HEK293 (cell line): Measurements from ENCODE around the gene RHBDL2.

ENCODE experiments used
- SP2 ChIP-seq: fragments of 450-650 bp; formaldehyde crosslinking; IDR thresholded peaks from 2 replicates; pipeline ENCODE4 v1.5.1; 2016; ENCODE audit warnings: missing biosample characterization, missing genetic modification characterization
- TCF7L2 ChIP-seq: IDR thresholded peaks from 2 replicates; pipeline ENCODE4 v1.6.1; 2011; ENCODE audit warnings: low read depth, mild to moderate bottlenecking, inconsistent platforms, low read length, moderate library complexity, borderline replicate concordance
- ZNF121 ChIP-seq: fragments of 450-650 bp; formaldehyde crosslinking; IDR thresholded peaks from 2 replicates; pipeline ENCODE4 v1.5.1; 2016; ENCODE audit warnings: missing biosample characterization, missing genetic modification characterization
- ZNF133 ChIP-seq: fragments of 450-650 bp; formaldehyde crosslinking; IDR thresholded peaks from 2 replicates; pipeline ENCODE4 v1.5.1; 2016; ENCODE audit warnings: missing biosample characterization, missing genetic modification characterization
- ZNF274 ChIP-seq, 2 experiments: fragments of 200-500 bp in 1 of 2; fragments of 450-650 bp in 1 of 2; sonication (Bioruptor generic) in 1 of 2; formaldehyde crosslinking in 1 of 2; IDR thresholded peaks; 2 replicates each; pipeline versions ENCODE4 v1.5.1 to v1.6.1; 2014 to 2016; ENCODE audit warnings: borderline replicate concordance in 1 of 2, inconsistent platforms in 1 of 2, low read length in 1 of 2, missing biosample characterization in 1 of 2, missing genetic modification characterization in 1 of 2
- ZNF548 ChIP-seq: fragments of 450-650 bp; formaldehyde crosslinking; IDR thresholded peaks from 2 replicates; pipeline ENCODE4 v1.5.1; 2016; ENCODE audit warnings: missing biosample characterization, missing genetic modification characterization
- ZSCAN30 ChIP-seq: fragments of 450-650 bp; IDR thresholded peaks from 2 replicates; pipeline ENCODE4 v1.5.1; 2018; ENCODE audit warnings: missing biosample characterization, mild to moderate bottlenecking, missing genetic modification characterization, moderate library complexity
- TF ChIP-seq, protein P1 (sequence below): fragments of 450-650 bp; formaldehyde crosslinking; IDR thresholded peaks from 2 replicates; pipeline ENCODE4 v1.5.1; 2016; ENCODE audit warnings: missing biosample characterization, missing genetic modification characterization
- TF ChIP-seq, protein P2 (sequence below): fragments of 450-650 bp; formaldehyde crosslinking; IDR thresholded peaks from 2 replicates; pipeline ENCODE4 v1.5.1; 2016; ENCODE audit warnings: missing biosample characterization, missing genetic modification characterization
- TF ChIP-seq, protein P3 (sequence below): fragments of 450-650 bp; formaldehyde crosslinking; IDR thresholded peaks from 2 replicates; pipeline ENCODE4 v1.5.1; 2016; ENCODE audit warnings: missing biosample characterization, missing genetic modification characterization, low read depth

DNA sequence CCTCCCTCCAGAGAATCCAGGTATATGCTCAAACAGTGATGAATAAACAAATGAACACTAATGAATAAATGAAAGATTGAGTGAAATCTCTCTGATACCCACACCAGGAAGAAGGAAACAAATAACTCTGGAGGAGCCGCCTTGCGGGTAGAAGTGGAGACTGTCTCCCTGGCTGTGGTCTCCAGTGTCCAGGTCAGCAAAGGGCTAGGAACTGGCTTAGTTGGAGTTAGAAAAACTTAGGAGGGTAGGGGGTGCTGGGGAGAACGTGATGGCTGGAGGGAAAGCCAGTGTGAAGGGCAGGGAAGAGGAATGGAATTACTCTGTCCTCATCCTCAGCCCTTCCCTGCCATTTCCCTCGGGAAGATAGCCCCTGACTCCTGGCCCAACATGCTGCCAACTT, 537 bp downstream of the RHBDL2 start:
- TF ChIP-seq, protein P1, sequence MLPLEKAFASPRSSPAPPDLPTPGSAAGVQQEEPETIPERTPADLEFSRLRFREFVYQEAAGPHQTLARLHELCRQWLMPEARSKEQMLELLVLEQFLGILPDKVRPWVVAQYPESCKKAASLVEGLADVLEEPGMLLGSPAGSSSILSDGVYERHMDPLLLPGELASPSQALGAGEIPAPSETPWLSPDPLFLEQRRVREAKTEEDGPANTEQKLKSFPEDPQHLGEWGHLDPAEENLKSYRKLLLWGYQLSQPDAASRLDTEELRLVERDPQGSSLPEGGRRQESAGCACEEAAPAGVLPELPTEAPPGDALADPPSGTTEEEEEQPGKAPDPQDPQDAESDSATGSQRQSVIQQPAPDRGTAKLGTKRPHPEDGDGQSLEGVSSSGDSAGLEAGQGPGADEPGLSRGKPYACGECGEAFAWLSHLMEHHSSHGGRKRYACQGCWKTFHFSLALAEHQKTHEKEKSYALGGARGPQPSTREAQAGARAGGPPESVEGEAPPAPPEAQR (tag by site-specific recombination), result no peak
- TF ChIP-seq SP2, result no peak
- TF ChIP-seq, protein P2, sequence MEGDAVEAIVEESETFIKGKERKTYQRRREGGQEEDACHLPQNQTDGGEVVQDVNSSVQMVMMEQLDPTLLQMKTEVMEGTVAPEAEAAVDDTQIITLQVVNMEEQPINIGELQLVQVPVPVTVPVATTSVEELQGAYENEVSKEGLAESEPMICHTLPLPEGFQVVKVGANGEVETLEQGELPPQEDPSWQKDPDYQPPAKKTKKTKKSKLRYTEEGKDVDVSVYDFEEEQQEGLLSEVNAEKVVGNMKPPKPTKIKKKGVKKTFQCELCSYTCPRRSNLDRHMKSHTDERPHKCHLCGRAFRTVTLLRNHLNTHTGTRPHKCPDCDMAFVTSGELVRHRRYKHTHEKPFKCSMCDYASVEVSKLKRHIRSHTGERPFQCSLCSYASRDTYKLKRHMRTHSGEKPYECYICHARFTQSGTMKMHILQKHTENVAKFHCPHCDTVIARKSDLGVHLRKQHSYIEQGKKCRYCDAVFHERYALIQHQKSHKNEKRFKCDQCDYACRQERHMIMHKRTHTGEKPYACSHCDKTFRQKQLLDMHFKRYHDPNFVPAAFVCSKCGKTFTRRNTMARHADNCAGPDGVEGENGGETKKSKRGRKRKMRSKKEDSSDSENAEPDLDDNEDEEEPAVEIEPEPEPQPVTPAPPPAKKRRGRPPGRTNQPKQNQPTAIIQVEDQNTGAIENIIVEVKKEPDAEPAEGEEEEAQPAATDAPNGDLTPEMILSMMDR (tag by site-specific recombination), result no peak
- no peak for TF ChIP-seq ZNF274 (IDR thresholded peaks at IDR 0.05; ENCODE audit: low read length)
- TF ChIP-seq ZNF274 (tag by site-specific recombination; IDR thresholded peaks at IDR 0.05; ENCODE audit: borderline replicate concordance), result no peak
- no peak for TF ChIP-seq ZNF121
- TF ChIP-seq TCF7L2, result no peak
- TF ChIP-seq ZNF133, result no peak
- no peak for TF ChIP-seq ZSCAN30
- TF ChIP-seq, protein P3, sequence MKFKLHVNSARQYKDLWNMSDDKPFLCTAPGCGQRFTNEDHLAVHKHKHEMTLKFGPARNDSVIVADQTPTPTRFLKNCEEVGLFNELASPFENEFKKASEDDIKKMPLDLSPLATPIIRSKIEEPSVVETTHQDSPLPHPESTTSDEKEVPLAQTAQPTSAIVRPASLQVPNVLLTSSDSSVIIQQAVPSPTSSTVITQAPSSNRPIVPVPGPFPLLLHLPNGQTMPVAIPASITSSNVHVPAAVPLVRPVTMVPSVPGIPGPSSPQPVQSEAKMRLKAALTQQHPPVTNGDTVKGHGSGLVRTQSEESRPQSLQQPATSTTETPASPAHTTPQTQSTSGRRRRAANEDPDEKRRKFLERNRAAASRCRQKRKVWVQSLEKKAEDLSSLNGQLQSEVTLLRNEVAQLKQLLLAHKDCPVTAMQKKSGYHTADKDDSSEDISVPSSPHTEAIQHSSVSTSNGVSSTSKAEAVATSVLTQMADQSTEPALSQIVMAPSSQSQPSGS, result no peak
- TF ChIP-seq ZNF548 (tag by site-specific recombination), result no peak
